Measurements from ENCODE around the gene TPK1. TPM values are rescaled to one million over a fixed set of nuclear protein-coding genes. Genes with fewer than 3 reads are reported as not detected.
A peak's percentile ranks its signal among the peaks of the same experiment; 100 is the strongest.

Gene TPK1
- total and polyA plus RNA-seq, 2 of the 13 experiments (the other 11 are each of a cell fraction or from before 2014, with no cell fraction given): 1.0 to 1.2 TPM

DNA sequence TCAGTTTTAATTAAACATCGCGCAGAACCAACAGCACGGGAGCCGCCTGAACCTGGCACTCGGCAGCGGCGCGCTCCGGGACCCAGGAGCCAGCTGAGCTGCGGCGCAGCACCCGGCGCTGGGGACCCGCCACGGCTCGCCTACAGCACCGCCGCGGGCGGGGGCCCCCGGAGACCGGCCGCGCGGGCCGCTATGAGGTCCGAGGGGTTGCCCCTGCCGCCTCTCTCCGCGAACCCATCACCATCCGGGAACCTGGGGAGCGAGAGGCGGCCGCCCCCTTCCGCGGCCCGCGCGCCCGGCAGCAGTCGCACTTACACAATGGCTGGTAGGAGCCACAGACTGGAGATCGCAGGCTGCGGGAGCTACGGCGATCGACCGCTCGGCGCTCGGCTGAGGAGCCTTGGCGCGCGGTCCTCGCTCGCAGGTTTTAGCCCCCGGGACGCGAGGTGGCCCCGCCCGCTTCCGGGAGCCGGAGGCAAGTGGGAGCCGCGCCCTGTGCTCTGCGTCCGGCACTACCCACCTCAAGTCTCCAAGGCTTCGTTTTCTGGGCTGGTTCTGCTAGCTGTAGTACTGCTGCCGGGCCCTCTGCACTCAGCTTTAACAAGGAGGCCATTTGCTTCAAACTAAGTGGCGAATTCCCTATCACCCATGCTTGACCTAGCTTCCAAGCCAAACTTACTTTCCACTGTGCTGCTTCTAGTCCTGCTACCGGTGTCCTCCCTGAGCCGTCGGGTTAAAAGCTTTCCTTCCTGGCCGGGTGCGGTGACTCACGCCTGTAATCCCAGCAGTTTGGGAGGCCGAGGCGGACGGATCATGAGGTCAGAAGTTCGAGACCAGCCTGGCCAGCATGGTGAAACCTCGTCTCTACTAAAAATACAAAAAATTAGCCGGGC lies at the start of gene TPK1 (continued):
- TF ChIP-seq, protein P1, sequence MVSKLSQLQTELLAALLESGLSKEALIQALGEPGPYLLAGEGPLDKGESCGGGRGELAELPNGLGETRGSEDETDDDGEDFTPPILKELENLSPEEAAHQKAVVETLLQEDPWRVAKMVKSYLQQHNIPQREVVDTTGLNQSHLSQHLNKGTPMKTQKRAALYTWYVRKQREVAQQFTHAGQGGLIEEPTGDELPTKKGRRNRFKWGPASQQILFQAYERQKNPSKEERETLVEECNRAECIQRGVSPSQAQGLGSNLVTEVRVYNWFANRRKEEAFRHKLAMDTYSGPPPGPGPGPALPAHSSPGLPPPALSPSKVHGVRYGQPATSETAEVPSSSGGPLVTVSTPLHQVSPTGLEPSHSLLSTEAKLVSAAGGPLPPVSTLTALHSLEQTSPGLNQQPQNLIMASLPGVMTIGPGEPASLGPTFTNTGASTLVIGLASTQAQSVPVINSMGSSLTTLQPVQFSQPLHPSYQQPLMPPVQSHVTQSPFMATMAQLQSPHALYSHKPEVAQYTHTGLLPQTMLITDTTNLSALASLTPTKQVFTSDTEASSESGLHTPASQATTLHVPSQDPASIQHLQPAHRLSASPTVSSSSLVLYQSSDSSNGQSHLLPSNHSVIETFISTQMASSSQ (IDR thresholded peaks at IDR 0.05; ENCODE audit: low read depth): no peak
- TF ChIP-seq, protein P1 (CRISPR knock-in tag; IDR thresholded peaks at IDR 0.05; ENCODE audit: borderline replicate concordance): peak; percentile 73; the same call in 1 of the 2 replicates
- TF ChIP-seq MEIS2 (CRISPR knock-in tag; IDR thresholded peaks at IDR 0.05): peak; percentile 61; the same call in 1 of the 2 replicates
- TF ChIP-seq, protein P2, sequence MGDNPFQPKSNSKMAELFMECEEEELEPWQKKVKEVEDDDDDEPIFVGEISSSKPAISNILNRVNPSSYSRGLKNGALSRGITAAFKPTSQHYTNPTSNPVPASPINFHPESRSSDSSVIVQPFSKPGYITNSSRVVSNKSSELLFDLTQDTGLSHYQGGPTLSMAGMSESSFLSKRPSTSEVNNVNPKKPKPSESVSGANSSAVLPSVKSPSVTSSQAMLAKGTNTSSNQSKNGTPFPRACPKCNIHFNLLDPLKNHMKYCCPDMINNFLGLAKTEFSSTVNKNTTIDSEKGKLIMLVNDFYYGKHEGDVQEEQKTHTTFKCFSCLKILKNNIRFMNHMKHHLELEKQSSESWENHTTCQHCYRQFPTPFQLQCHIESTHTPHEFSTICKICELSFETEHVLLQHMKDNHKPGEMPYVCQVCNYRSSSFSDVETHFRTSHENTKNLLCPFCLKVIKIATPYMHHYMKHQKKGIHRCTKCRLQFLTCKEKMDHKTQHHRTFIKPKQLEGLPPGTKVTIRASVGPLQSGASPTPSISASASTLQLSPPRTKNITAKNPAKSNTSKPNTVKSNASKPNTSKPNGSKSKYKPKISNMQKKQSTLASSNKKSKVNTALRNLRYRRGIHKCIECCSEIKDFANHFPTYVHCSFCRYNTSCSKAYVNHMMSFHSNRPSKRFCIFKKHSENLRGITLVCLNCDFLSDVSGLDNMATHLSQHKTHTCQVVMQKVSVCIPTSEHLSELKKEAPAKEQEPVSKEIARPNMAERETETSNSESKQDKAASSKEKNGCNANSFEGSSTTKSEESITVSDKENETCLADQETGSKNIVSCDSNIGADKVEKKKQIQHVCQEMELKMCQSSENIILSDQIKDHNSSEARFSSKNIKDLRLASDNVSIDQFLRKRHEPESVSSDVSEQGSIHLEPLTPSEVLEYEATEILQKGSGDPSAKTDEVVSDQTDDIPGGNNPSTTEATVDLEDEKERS (CRISPR knock-in tag; IDR thresholded peaks at IDR 0.05): peak; percentile 73
- no peak for TF ChIP-seq ZNF703 (CRISPR knock-in tag; IDR thresholded peaks at IDR 0.05; ENCODE audit: borderline replicate concordance)
- peak; percentile 99 for TF ChIP-seq MTF2 (CRISPR knock-in tag; IDR thresholded peaks at IDR 0.05; ENCODE audit: borderline replicate concordance)
- TF ChIP-seq ZNF292 (CRISPR knock-in tag; IDR thresholded peaks at IDR 0.05; ENCODE audit: borderline replicate concordance, low read depth): peak; percentile 42; the same call in 1 of the 2 replicates
- TF ChIP-seq ZNF839 (CRISPR knock-in tag; IDR thresholded peaks at IDR 0.05; ENCODE audit: borderline replicate concordance): no peak
- TF ChIP-seq ZNF350 (CRISPR knock-in tag; IDR thresholded peaks at IDR 0.05; ENCODE audit: borderline replicate concordance, low read depth): peak; percentile 80
- TF ChIP-seq DMAP1 (CRISPR knock-in tag; IDR thresholded peaks at IDR 0.05): 0 out of 2 replicates have a peak, but pooled peaks have one; percentile 46
- peak; percentile 78 for TF ChIP-seq ATF7-NPFF (CRISPR knock-in tag; IDR thresholded peaks at IDR 0.05; ENCODE audit: low read depth)
- TF ChIP-seq ZNF230 (CRISPR knock-in tag; IDR thresholded peaks at IDR 0.05): peak; percentile 68; the same call in 1 of the 2 replicates
- 0 out of 2 replicates have a peak, but pooled peaks have one; percentile 42 for TF ChIP-seq ZFP1 (CRISPR knock-in tag; IDR thresholded peaks at IDR 0.05)
- no peak for TF ChIP-seq ZNF282 (IDR thresholded peaks at IDR 0.05; ENCODE audit: partially characterized antibody)
- TF ChIP-seq ZFX (CRISPR knock-in tag; IDR thresholded peaks at IDR 0.05; ENCODE audit: low read depth): peak; percentile 73
- TF ChIP-seq, protein P3, sequence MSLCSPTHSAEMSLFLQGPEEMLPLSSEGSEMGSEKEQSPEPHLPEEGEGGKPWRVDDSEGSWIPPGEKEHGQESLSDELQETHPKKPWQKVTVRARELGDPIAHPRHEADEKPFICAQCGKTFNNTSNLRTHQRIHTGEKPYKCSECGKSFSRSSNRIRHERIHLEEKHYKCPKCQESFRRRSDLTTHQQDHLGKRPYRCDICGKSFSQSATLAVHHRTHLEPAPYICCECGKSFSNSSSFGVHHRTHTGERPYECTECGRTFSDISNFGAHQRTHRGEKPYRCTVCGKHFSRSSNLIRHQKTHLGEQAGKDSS (CRISPR knock-in tag; IDR thresholded peaks at IDR 0.05; ENCODE audit: borderline replicate concordance, low read depth): no peak
- TF ChIP-seq, protein P4, sequence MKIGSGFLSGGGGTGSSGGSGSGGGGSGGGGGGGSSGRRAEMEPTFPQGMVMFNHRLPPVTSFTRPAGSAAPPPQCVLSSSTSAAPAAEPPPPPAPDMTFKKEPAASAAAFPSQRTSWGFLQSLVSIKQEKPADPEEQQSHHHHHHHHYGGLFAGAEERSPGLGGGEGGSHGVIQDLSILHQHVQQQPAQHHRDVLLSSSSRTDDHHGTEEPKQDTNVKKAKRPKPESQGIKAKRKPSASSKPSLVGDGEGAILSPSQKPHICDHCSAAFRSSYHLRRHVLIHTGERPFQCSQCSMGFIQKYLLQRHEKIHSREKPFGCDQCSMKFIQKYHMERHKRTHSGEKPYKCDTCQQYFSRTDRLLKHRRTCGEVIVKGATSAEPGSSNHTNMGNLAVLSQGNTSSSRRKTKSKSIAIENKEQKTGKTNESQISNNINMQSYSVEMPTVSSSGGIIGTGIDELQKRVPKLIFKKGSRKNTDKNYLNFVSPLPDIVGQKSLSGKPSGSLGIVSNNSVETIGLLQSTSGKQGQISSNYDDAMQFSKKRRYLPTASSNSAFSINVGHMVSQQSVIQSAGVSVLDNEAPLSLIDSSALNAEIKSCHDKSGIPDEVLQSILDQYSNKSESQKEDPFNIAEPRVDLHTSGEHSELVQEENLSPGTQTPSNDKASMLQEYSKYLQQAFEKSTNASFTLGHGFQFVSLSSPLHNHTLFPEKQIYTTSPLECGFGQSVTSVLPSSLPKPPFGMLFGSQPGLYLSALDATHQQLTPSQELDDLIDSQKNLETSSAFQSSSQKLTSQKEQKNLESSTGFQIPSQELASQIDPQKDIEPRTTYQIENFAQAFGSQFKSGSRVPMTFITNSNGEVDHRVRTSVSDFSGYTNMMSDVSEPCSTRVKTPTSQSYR (CRISPR knock-in tag; IDR thresholded peaks at IDR 0.05; ENCODE audit: borderline replicate concordance): 0 out of 2 replicates have a peak, but pooled peaks have one; percentile 28

Measured in HepG2 (cell line).